Mesenchymal stem cell (in vitro differentiated cells and primary cell): ENCODE measurements around the gene CYB5B.

Experiments used
- DNase-seq: peaks from one replicate; pipeline ENCODE4 v3.0.0-alpha.2; 2013
- H2AFZ ChIP-seq: one replicate; pipeline ENCODE4 v1.6.1; 2013; ENCODE audit warnings: low read depth, mild to moderate bottlenecking, control low read depth, inconsistent platforms, low read length, moderate library complexity
- H2AK5ac ChIP-seq: 2 replicates; pipeline ENCODE4 v1.6.1; 2013; ENCODE audit warnings: low read length, moderate library complexity, mild to moderate bottlenecking, inconsistent platforms; ENCODE audit not compliant: severe bottlenecking
- H2BK120ac ChIP-seq: one replicate; pipeline ENCODE4 v1.6.1; 2013; ENCODE audit warnings: low read depth, mild to moderate bottlenecking, inconsistent platforms, low read length, moderate library complexity
- H2BK12ac ChIP-seq, 2 experiments: one replicate each; pipeline ENCODE4 v1.6.1; 2013; ENCODE audit warnings: inconsistent platforms in 2 of 2, low read length in 2 of 2, mild to moderate bottlenecking in 2 of 2, moderate library complexity in 2 of 2, control low read depth in 1 of 2
- H2BK15ac ChIP-seq: one replicate; pipeline ENCODE4 v1.6.1; 2013; ENCODE audit warnings: mild to moderate bottlenecking, low read depth, inconsistent platforms; ENCODE audit not compliant: poor library complexity, severe bottlenecking
- H2BK5ac ChIP-seq: 2 replicates; pipeline ENCODE4 v1.6.1; 2013; ENCODE audit warnings: low read depth, mild to moderate bottlenecking, low read length, control low read depth, inconsistent platforms; ENCODE audit not compliant: poor library complexity, severe bottlenecking
- H3K14ac ChIP-seq, 2 experiments: one replicate each; pipeline ENCODE4 v1.6.1; 2013; ENCODE audit warnings: inconsistent platforms in 2 of 2, low read length in 2 of 2, control low read depth in 1 of 2, mild to moderate bottlenecking in 1 of 2, moderate library complexity in 1 of 2
- H3K18ac ChIP-seq, 2 experiments: one replicate each; pipeline ENCODE4 v1.6.1; 2013; ENCODE audit warnings: inconsistent platforms in 2 of 2, low read length in 2 of 2, control low read depth in 1 of 2, low read depth in 1 of 2, mild to moderate bottlenecking in 1 of 2
- H3K23ac ChIP-seq, 2 experiments: one replicate each; pipeline ENCODE4 v1.6.1; 2013; ENCODE audit warnings: inconsistent platforms in 2 of 2, low read length in 2 of 2, mild to moderate bottlenecking in 2 of 2, moderate library complexity in 2 of 2, control low read depth in 1 of 2
- H3K27ac ChIP-seq: 2 replicates; pipeline ENCODE4 v1.5.1; 2013; ENCODE audit warnings: mild to moderate bottlenecking, moderate library complexity, low read length, control low read depth, inconsistent platforms; ENCODE audit not compliant: poor library complexity, severe bottlenecking
- H3K27me3 ChIP-seq, 2 experiments: 2 replicates each; pipeline versions ENCODE4 v1.6.1 to v1.7.0; 2013; ENCODE audit warnings: low read length in 2 of 2, mild to moderate bottlenecking in 2 of 2, moderate library complexity in 2 of 2, control low read depth in 1 of 2, inconsistent platforms in 1 of 2; ENCODE audit not compliant: control insufficient read depth in 1 of 2, insufficient read depth in 1 of 2
- H3K36me3 ChIP-seq, 2 experiments: 2 replicates each; pipeline versions ENCODE4 v1.6.1 to v1.7.0; 2013; ENCODE audit warnings: low read length in 2 of 2, control low read depth in 1 of 2, inconsistent platforms in 1 of 2, low read depth in 1 of 2, mild to moderate bottlenecking in 1 of 2; ENCODE audit not compliant: insufficient read depth in 2 of 2, control insufficient read depth in 1 of 2
- H3K4ac ChIP-seq, 2 experiments: one replicate each; pipeline ENCODE4 v1.6.1; 2013; ENCODE audit warnings: inconsistent platforms in 2 of 2, low read length in 2 of 2, mild to moderate bottlenecking in 2 of 2, moderate library complexity in 2 of 2, control low read depth in 1 of 2, low read depth in 1 of 2
- H3K4me1 ChIP-seq: 2 replicates; pipeline ENCODE4 v1.6.1; 2013; ENCODE audit warnings: low read depth, low read length, control low read depth; ENCODE audit not compliant: control insufficient read depth, insufficient read depth
- H3K4me2 ChIP-seq: 2 replicates; pipeline ENCODE4 v1.6.1; 2013; ENCODE audit warnings: low read length, mild to moderate bottlenecking, inconsistent platforms; ENCODE audit not compliant: poor library complexity, severe bottlenecking
- H3K4me3 ChIP-seq, 2 experiments: 2 replicates each; pipeline versions ENCODE4 v1.5.1 to v1.7.0; 2013; ENCODE audit warnings: low read length in 2 of 2, mild to moderate bottlenecking in 2 of 2, control low read depth in 1 of 2, low read depth in 1 of 2; ENCODE audit not compliant: insufficient read depth in 1 of 2
- H3K79me1 ChIP-seq: replicated peaks from 2 replicates; pipeline ENCODE4 v1.6.1; 2013; ENCODE audit warnings: mild to moderate bottlenecking, control low read depth, low read length, inconsistent platforms; ENCODE audit not compliant: poor library complexity, severe bottlenecking
- H3K9ac ChIP-seq: 2 replicates; pipeline ENCODE4 v1.7.0; 2013; ENCODE audit warnings: mild to moderate bottlenecking, low read length, moderate library complexity
- H3K9me3 ChIP-seq: 2 replicates; pipeline ENCODE4 v1.7.0; 2013; ENCODE audit warnings: mild to moderate bottlenecking, low read length; ENCODE audit not compliant: control insufficient read depth
- H4K8ac ChIP-seq: one replicate; pipeline ENCODE4 v1.6.1; 2013; ENCODE audit warnings: inconsistent platforms, mild to moderate bottlenecking, low read length, moderate library complexity
- H4K91ac ChIP-seq: one replicate; pipeline ENCODE4 v1.6.1; 2013; ENCODE audit warnings: mild to moderate bottlenecking, low read length, inconsistent platforms
- WGBS: methylation state at CpG from one replicate; pipeline ENCODE4 v1.1.7; 2013; ENCODE audit warnings: mixed read lengths; 5-methylcytosine and 5-hydroxymethylcytosine counted together

Gene CYB5B

GRCh38 chr16:69501956-69502745 lies 77.7 kb downstream of the CYB5B start:
- no peak overlapping the region for H2AK5ac ChIP-seq
- no peak overlapping the region for H2BK12ac ChIP-seq
- WGBS = 88% methylated on average over 3 of the region's 4 CpGs
- no peak overlapping the region for H2AFZ ChIP-seq
- H3K4ac ChIP-seq = no peak overlapping the region
- no peak overlapping the region for H2BK15ac ChIP-seq
- no peaks in the 10 kb centered on the region for H3K36me3 ChIP-seq
- H3K4me2 ChIP-seq = no peak overlapping the region
- no peak overlapping the region for H2BK120ac ChIP-seq
- H2BK5ac ChIP-seq = no peak overlapping the region
- H3K14ac ChIP-seq = no peak overlapping the region
- peak; percentile 17 for DNase-seq
- H3K79me1 ChIP-seq = no peaks in the 10 kb centered on the region
- no peaks in the 10 kb centered on the region for H3K27me3 ChIP-seq
- no peak overlapping the region for H3K4me3 ChIP-seq
- H4K8ac ChIP-seq = no peak overlapping the region
- no peaks in the 10 kb centered on the region for H3K9me3 ChIP-seq
- no peak overlapping the region for H3K18ac ChIP-seq
- H3K9ac ChIP-seq = no peak overlapping the region
- no peak overlapping the region for H3K23ac ChIP-seq
- no peak overlapping the region for H3K27ac ChIP-seq
- H3K4me1 ChIP-seq = no peaks in the 10 kb centered on the region
- H4K91ac ChIP-seq = no peak overlapping the region

GRCh38 chr16:69503244-69503643 lies 78.8 kb downstream of the CYB5B start:
- WGBS = 100% methylated on average over 4 of the region's 4 CpGs
- Histone ChIP-seq H2AK5ac (no peak overlapping the region), H2BK12ac (no peak overlapping the region), H3K4me2 (no peak overlapping the region), H2BK5ac (no peak overlapping the region), H3K27ac (no peak overlapping the region), H3K36me3 (no peaks in the 10 kb centered on the region), H3K4me1 (no peaks in the 10 kb centered on the region), H4K8ac (no peak overlapping the region), H2BK15ac (no peak overlapping the region), H4K91ac (no peak overlapping the region), H3K79me1 (no peaks in the 10 kb centered on the region), H2AFZ (no peak overlapping the region), H3K23ac (no peak overlapping the region), H2BK120ac (no peak overlapping the region), H3K18ac (no peak overlapping the region), H3K4ac (no peak overlapping the region), H3K14ac (no peak overlapping the region), H3K9ac (no peak overlapping the region), H3K4me3 (no peak overlapping the region), H3K27me3 (no peaks in the 10 kb centered on the region), H3K9me3 (no peaks in the 10 kb centered on the region)
- DNase-seq = no peak

- Histone ChIP-seq H2AFZ (no peak overlapping the region), H2BK120ac (no peak overlapping the region), H3K27ac (no peak overlapping the region), H3K18ac (peak overlapping the region in 1 of 2 experiments; percentile 33), H4K91ac (peak overlapping the region; percentile 27), H3K4me1 (peaks cover under 1% of the 10 kb centered on the region), H3K36me3 (no peaks in the 10 kb centered on the region), H3K79me1 (no peaks in the 10 kb centered on the region), H2BK12ac (no peak overlapping the region), H3K4me3 (no peak overlapping the region), H3K23ac (peak overlapping the region in 1 of 2 experiments; percentile 13), H4K8ac (no peak overlapping the region), H2BK15ac (no peak overlapping the region), H2BK5ac (no peak overlapping the region), H3K4ac (no peak overlapping the region), H2AK5ac (peak overlapping the region; percentile 77), H3K14ac (no peak overlapping the region), H3K27me3 (no peaks in the 10 kb centered on the region), H3K4me2 (no peak overlapping the region), H3K9me3 (no peaks in the 10 kb centered on the region), H3K9ac (no peak overlapping the region)
- WGBS = 100% methylated on average over 3 of the region's 4 CpGs
- DNase-seq = no peak
Measured at GRCh38 chr16:69508033-69508755, 83.8 kb downstream of the CYB5B start.

GRCh38 chr16:69509125-69509524 lies 84.7 kb downstream of the CYB5B start:
- H3K4me1 ChIP-seq = peaks cover 5% of the 10 kb centered on the region
- H4K91ac ChIP-seq = peak overlapping the region; percentile 27
- H3K4me2 ChIP-seq = no peak overlapping the region
- no peak overlapping the region for H2BK5ac ChIP-seq
- no peak overlapping the region for H3K9ac ChIP-seq
- no peaks in the 10 kb centered on the region for H3K79me1 ChIP-seq
- H3K23ac ChIP-seq = no peak overlapping the region
- no peak overlapping the region for H2AK5ac ChIP-seq
- no peak for DNase-seq
- H3K18ac ChIP-seq = no peak overlapping the region
- no peak overlapping the region for H2BK120ac ChIP-seq
- no peak overlapping the region for H3K4ac ChIP-seq
- no peak overlapping the region for H3K14ac ChIP-seq
- H3K4me3 ChIP-seq = no peak overlapping the region
- H3K36me3 ChIP-seq = no peaks in the 10 kb centered on the region
- H3K9me3 ChIP-seq = no peaks in the 10 kb centered on the region
- no peak overlapping the region for H2BK15ac ChIP-seq
- 96% methylated on average over 3 of the region's 5 CpGs for WGBS
- no peak overlapping the region for H2BK12ac ChIP-seq
- H2AFZ ChIP-seq = no peak overlapping the region
- H3K27ac ChIP-seq = no peak overlapping the region
- H4K8ac ChIP-seq = no peak overlapping the region
- H3K27me3 ChIP-seq = no peaks in the 10 kb centered on the region
